Fibroblast of lung (primary cell): ENCODE measurements around the gene ADGRE3. TPM values are rescaled to one million over a fixed set of nuclear protein-coding genes. Genes with fewer than 3 reads are reported as not detected.
"Not testable (repeated sequence)": the region's sequence is repeated elsewhere in the genome, so short reads cannot be mapped to it uniquely, and the experiment has no call there.

ENCODE experiments used
- DNase-seq, 2 donors: peaks; one replicate each; pipeline versions ENCODE4 v3.0.0 to v3.0.0-alpha.2; 2010; ENCODE audit warnings: low read depth in 2 of 2
- H2AFZ ChIP-seq: 2 replicates; pipeline ENCODE4 v1.5.1; 2012; ENCODE audit warnings: low read length, control low read depth, inconsistent platforms
- H3K27ac ChIP-seq: 2 replicates; pipeline ENCODE4 v1.5.1; 2011; ENCODE audit warnings: low read length, control low read depth; ENCODE audit not compliant: insufficient read depth
- H3K27me3 ChIP-seq: 2 replicates; pipeline ENCODE4 v1.5.1; 2011; ENCODE audit warnings: mild to moderate bottlenecking, low read length; ENCODE audit not compliant: control insufficient read depth, insufficient read depth
- H3K36me3 ChIP-seq: 2 replicates; pipeline ENCODE4 v1.5.1; 2011; ENCODE audit warnings: low read length; ENCODE audit not compliant: control insufficient read depth, insufficient read depth
- H3K4me1 ChIP-seq: 2 replicates; pipeline ENCODE4 v1.5.1; 2011; ENCODE audit warnings: low read length; ENCODE audit not compliant: control insufficient read depth, insufficient read depth; ENCODE audit errors: extremely low read depth
- H3K4me2 ChIP-seq: 2 replicates; pipeline ENCODE4 v1.5.1; 2011; ENCODE audit warnings: low read length, control low read depth; ENCODE audit not compliant: insufficient read depth; ENCODE audit errors: extremely low read depth
- H3K4me3 ChIP-seq, 4 experiments: fragments of 200-600 bp in 1 of 4; sonication (generic) in 1 of 4; replicated peaks in 1 of 4; 2 replicates each; pipeline ENCODE4 v1.5.1; 2011 to 2016; ENCODE audit warnings: low read length in 4 of 4, low read depth in 3 of 4, mild to moderate bottlenecking in 3 of 4, control low read depth in 2 of 4, inconsistent platforms in 1 of 4, mixed read lengths in 1 of 4; ENCODE audit not compliant: insufficient read depth in 1 of 4; ENCODE audit errors: control extremely low read depth in 1 of 4
- H3K79me2 ChIP-seq: 2 replicates; pipeline ENCODE4 v1.5.1; 2012; ENCODE audit warnings: mild to moderate bottlenecking, low read length, inconsistent platforms; ENCODE audit not compliant: control insufficient read depth, insufficient read depth
- H3K9ac ChIP-seq: 2 replicates; pipeline ENCODE4 v1.5.1; 2011; ENCODE audit warnings: mild to moderate bottlenecking, low read length, control low read depth; ENCODE audit not compliant: insufficient read depth
- H3K9me3 ChIP-seq: 2 replicates; pipeline ENCODE4 v1.5.1; 2012; ENCODE audit warnings: low read depth, low read length; ENCODE audit not compliant: control insufficient read depth, insufficient read depth
- H4K20me1 ChIP-seq: 2 replicates; pipeline ENCODE4 v1.5.1; 2011; ENCODE audit warnings: low read length; ENCODE audit not compliant: control insufficient read depth, insufficient read depth; ENCODE audit errors: extremely low read depth
- CTCF ChIP-seq, 2 donors: IDR thresholded peaks in 1 of 2; conservative IDR thresholded peaks in 1 of 2; 1 replicate in 1 of 2; 2 replicates in 1 of 2; pipeline ENCODE4 v1.5.1; 2011 to 2012; ENCODE audit warnings: low read length in 2 of 2, control low read depth in 1 of 2, inconsistent platforms in 1 of 2, low read depth in 1 of 2, mild to moderate bottlenecking in 1 of 2
- EZH2 ChIP-seq: IDR thresholded peaks from 2 replicates; pipeline ENCODE4 v1.5.1; 2012; ENCODE audit warnings: low read length, control low read depth, mild to moderate bottlenecking; ENCODE audit errors: missing control alignments
- polyA plus RNA-seq, 2 donors: library from polyadenylated mRNA; depleted of rRNA in 1 of 2; stranded (reverse) in 1 of 2; unstranded in 1 of 2; fragments of >200 nt; gene quantifications; 2 replicates each; pipeline ENCODE4 v1.2.1, GENCODE V29; 2011 to 2012; ENCODE audit warnings: missing spikeins in 1 of 2
- total RNA-seq: library from RNA; depleted of rRNA; stranded (reverse); fragments of >200 nt; gene quantifications from 2 replicates; pipeline ENCODE4 v1.2.1, GENCODE V29; 2014

The ADGRE3 gene
- total and polyA plus RNA-seq, 2 donors (not counting 1 experiment from before 2014, with no cell fraction given): not detected

DNA sequence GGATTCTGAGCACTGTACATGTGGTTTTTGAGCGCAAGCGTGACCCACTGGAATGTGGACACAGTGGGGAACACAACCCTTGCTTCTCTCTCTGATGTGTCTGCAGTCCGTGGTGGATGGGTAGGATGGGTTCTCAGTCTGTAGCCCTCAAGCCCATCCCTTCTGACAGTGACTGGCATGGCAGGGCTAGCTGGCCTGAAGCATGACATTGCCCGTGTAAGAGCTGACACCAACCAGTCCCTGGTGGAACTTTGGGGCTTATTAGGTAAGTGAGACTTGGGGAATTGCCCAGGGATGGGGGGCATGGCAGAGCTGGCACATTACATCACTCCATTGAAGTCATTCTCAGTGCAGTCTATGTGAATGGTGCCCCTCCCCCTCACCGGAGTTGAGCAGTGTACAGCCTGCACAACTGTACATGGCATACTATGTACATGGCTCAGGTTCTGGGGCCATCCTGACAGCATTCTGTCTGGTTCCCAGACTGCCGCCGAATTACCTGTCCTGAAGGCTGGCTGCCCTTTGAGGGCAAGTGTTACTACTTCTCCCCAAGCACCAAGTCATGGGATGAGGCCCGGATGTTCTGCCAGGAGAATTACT is 75.0 kb downstream of the ADGRE3 start:
- H3K36me3 ChIP-seq: no peaks in the 10 kb centered on the region
- no peaks in the 10 kb centered on the region for H3K4me1 ChIP-seq
- no peaks in the 10 kb centered on the region for H4K20me1 ChIP-seq
- no peak overlapping the region for H3K9ac ChIP-seq
- no peaks in the 10 kb centered on the region for H3K9me3 ChIP-seq
- H3K79me2 ChIP-seq: no peaks in the 10 kb centered on the region
- H2AFZ ChIP-seq: no peak overlapping the region
- no peak overlapping the region for H3K27ac ChIP-seq
- TF ChIP-seq CTCF (conservative IDR thresholded peaks at IDR 0.05 in 1 of 2, IDR thresholded peaks at IDR 0.05 in 1 of 2; ENCODE audit: low read depth in 1 of 2, low read length in 2 of 2) (no peak), EZH2 (no peak)
- no peak overlapping the region for H3K4me2 ChIP-seq
- H3K4me3 ChIP-seq: no peak overlapping the region
- no peaks in the 10 kb centered on the region for H3K27me3 ChIP-seq
- DNase-seq: no peak

DNA sequence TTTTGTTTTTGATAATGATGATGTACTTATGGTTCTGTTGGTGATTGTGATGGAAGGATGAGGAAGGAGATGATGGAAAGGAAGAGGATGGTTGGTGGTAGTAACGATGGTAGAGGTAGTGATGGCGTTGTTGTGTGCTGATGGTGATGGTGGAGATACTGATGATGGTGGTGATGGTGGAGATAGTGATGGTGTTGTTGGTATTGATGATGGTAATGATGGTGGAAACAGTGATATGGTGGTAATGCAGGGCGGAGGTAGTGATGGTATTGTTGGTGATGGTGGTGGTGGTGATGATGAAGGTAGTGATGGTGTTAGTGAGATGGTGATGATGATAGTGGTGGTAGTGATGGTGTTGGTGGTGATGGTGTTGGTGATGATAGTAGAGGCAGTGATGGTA is 79.1 kb downstream of the ADGRE3 start:
- no peak for TF ChIP-seq CTCF (conservative IDR thresholded peaks at IDR 0.05 in 1 of 2, IDR thresholded peaks at IDR 0.05 in 1 of 2; ENCODE audit: low read depth in 1 of 2, low read length in 2 of 2)
- no peak for TF ChIP-seq EZH2
- H3K4me2 ChIP-seq: no peak overlapping the region
- H3K4me1 ChIP-seq: no peaks in the 10 kb centered on the region
- DNase-seq: no peak
- H3K79me2 ChIP-seq: no peaks in the 10 kb centered on the region
- H4K20me1 ChIP-seq: no peaks in the 10 kb centered on the region
- no peaks in the 10 kb centered on the region for H3K9me3 ChIP-seq
- H3K27ac ChIP-seq: no peak overlapping the region
- no peak overlapping the region for H3K9ac ChIP-seq
- H2AFZ ChIP-seq: no peak overlapping the region
- no peaks in the 10 kb centered on the region for H3K36me3 ChIP-seq
- no peaks in the 10 kb centered on the region for H3K27me3 ChIP-seq
- no peak overlapping the region for H3K4me3 ChIP-seq

DNA sequence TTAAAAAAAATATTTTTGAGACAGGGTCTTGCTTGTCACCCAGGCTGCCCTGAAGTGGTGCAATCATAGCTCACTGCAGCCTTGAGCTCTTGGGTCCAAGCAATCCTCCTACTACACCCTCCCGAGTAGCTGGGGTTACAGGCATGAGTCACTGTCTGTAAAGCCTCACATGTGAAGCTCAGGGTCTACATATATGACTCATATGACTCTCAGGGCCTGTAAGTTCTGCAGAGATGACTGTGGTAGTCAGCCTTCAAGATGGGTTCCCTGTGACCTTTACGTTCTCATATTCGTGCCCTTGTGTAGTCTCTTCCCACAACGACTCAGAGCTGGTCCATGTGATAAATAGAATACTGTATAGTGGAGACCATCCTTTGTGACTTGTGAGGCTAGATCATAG is 85.2 kb downstream of the ADGRE3 start:
- H3K27ac ChIP-seq, H3K4me2 ChIP-seq, H3K27me3 ChIP-seq, H3K4me1 ChIP-seq, H3K4me3 ChIP-seq, H3K79me2 ChIP-seq, H3K36me3 ChIP-seq, H2AFZ ChIP-seq, H4K20me1 ChIP-seq, H3K9ac ChIP-seq, H3K9me3 ChIP-seq: not testable (repeated sequence)
- peak in 1 of 2 donors; percentile 22 for DNase-seq

DNA sequence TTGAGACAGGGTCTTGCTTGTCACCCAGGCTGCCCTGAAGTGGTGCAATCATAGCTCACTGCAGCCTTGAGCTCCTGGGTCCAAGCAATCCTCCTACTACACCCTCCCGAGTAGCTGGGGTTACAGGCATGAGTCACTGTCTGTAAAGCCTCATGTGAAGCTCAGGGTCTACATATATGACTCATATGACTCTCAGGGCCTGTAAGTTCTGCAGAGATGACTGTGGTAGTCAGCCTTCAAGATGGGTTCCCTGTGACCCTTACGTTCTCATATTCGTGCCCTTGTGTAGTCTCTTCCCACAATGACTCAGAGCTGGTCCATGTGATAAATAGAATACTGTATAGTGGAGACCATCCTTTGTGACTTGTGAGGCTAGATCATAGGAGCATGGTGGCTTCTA is 89.5 kb downstream of the ADGRE3 start:
- H3K36me3 ChIP-seq, H3K9ac ChIP-seq: not testable (repeated sequence)
- peak; percentile 45 to 66 for DNase-seq

DNA sequence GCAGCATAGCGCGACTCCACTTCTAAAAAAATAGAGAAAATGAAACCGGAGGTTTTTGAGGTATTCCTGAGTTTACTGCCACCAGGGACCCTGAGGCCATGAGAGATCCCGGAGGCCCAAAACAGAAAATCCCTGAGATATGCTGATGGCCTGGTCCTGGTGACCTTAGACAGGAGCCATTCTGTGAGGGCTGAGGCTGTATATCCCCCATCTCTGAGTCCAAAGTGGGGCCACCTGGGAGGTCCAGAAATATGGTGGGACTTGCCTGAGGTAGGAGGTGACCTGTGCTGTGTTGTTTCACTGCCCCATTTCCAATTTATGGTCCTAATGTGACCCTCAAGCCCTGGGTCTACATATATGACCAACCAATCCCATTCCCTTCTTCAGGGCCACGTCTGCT is 90.3 kb downstream of the ADGRE3 start:
- not testable (repeated sequence) for H3K36me3 ChIP-seq, H3K27me3 ChIP-seq, H3K4me2 ChIP-seq, DNase-seq, H4K20me1 ChIP-seq, H3K27ac ChIP-seq, H3K9me3 ChIP-seq, H3K9ac ChIP-seq, H3K4me3 ChIP-seq, H3K79me2 ChIP-seq, H2AFZ ChIP-seq, H3K4me1 ChIP-seq

More for the DNA sequence above, 89.5 kb downstream of the ADGRE3 start:
- not testable (repeated sequence) for H4K20me1 ChIP-seq, H3K27ac ChIP-seq, H2AFZ ChIP-seq, H3K4me2 ChIP-seq, H3K9me3 ChIP-seq, H3K4me3 ChIP-seq, H3K27me3 ChIP-seq, H3K79me2 ChIP-seq, H3K4me1 ChIP-seq
